Medulla oblongata (tissue), 1 donor: Measurements from ENCODE around the gene ADGRL1.

Experiments used
- DNase-seq: peaks from one replicate; pipeline ENCODE4 v3.0.0-alpha.2; 2015; ENCODE audit errors: extremely low spot score

ADGRL1 gene

GRCh38 chr19:14112809-14113385, 93.1 kb downstream of the ADGRL1 start:
- DNase-seq = peak; percentile 37

GRCh38 chr19:14112051-14112808, 93.7 kb downstream of the ADGRL1 start:
- no peak for DNase-seq

- DNase-seq = no peak
These were observed 94.5 kb downstream of the ADGRL1 start for GRCh38 chr19:14111486-14111885.

- no peak for DNase-seq
These were observed 95.3 kb downstream of the ADGRL1 start for GRCh38 chr19:14110650-14111049.

- DNase-seq = peak; percentile 40
These were observed 98.1 kb downstream of the ADGRL1 start for GRCh38 chr19:14107581-14108461.

GRCh38 chr19:14106840-14107239, 99.1 kb downstream of the ADGRL1 start:
- no peak for DNase-seq

- DNase-seq = no peak
These were observed 100.3 kb downstream of the ADGRL1 start for GRCh38 chr19:14105680-14106079.

- no peak for DNase-seq
These were observed 102.7 kb downstream of the ADGRL1 start for GRCh38 chr19:14103310-14103709.

- no peak for DNase-seq
These were observed 103.2 kb downstream of the ADGRL1 start for GRCh38 chr19:14102756-14103155.

GRCh38 chr19:14102102-14102696, 103.8 kb downstream of the ADGRL1 start:
- no peak for DNase-seq

- no peak for DNase-seq
These were observed 104.9 kb downstream of the ADGRL1 start for GRCh38 chr19:14101003-14101545.
